Activated CD4-positive, alpha-beta T cell treated with anti-CD3 and anti-CD28 coated beads, Interleukin-2, amount 10 ng/mL, durations not matched to agents 24 days and 14 days (primary cell): Measurements from ENCODE around the gene FAM124A. TPM values are rescaled to one million over a fixed set of nuclear protein-coding genes. Genes with fewer than 3 reads are reported as not detected.

Source experiments
- DNase-seq: peaks from one replicate; pipeline ENCODE4 v3.0.0; 2022
- H3K27ac Mint-ChIP-seq: one replicate; pipeline ENCODE4 v1.8.0; 2022; ENCODE audit warnings: mild to moderate bottlenecking, mixed read lengths
- H3K27me3 Mint-ChIP-seq: one replicate; pipeline ENCODE4 v1.8.0; 2022; ENCODE audit warnings: mixed read lengths
- H3K36me3 Mint-ChIP-seq: one replicate; pipeline ENCODE4 v1.8.0; 2022; ENCODE audit warnings: low read depth, mild to moderate bottlenecking, mixed read lengths
- H3K4me1 Mint-ChIP-seq: one replicate; pipeline ENCODE4 v1.8.0; 2021; ENCODE audit warnings: mixed read lengths
- H3K4me3 Mint-ChIP-seq: one replicate; pipeline ENCODE4 v1.8.0; 2022; ENCODE audit warnings: mild to moderate bottlenecking, moderate library complexity, mixed read lengths
- H3K9me3 Mint-ChIP-seq: one replicate; pipeline ENCODE4 v1.8.0; 2021; ENCODE audit warnings: mixed read lengths
- intact Hi-C: fragments of 100-400 bp; cut with micrococcal nuclease; formaldehyde crosslinking; loops from one replicate; pipeline ENCODE4 v1.15.1; 2023
- total RNA-seq: library from RNA; stranded (reverse); gene quantifications from 2 replicates; pipeline ENCODE4 v1.2.3, GENCODE V29; 2022

Gene FAM124A
- total RNA-seq, 1 donor from 2014 or later, result 0.82 TPM

GRCh38 chr13:51324714-51325420, 102.7 kb downstream of the FAM124A start:
- H3K4me3 Mint-ChIP-seq, result no peak overlapping the region
- H3K27me3 Mint-ChIP-seq, result no peaks in the 10 kb centered on the region
- H3K9me3 Mint-ChIP-seq, result no peaks in the 10 kb centered on the region
- intact Hi-C loops, result no loop called here
- DNase-seq, result no peak
- H3K4me1 Mint-ChIP-seq, result no peaks in the 10 kb centered on the region
- no peak overlapping the region for H3K27ac Mint-ChIP-seq
- no peaks in the 10 kb centered on the region for H3K36me3 Mint-ChIP-seq

GRCh38 chr13:51325837-51326236, 103.6 kb downstream of the FAM124A start:
- no peaks in the 10 kb centered on the region for H3K27me3 Mint-ChIP-seq
- H3K36me3 Mint-ChIP-seq, result no peaks in the 10 kb centered on the region
- H3K4me1 Mint-ChIP-seq, result peaks cover 4% of the 10 kb centered on the region
- no peak for DNase-seq
- intact Hi-C loops, result no loop called here
- no peaks in the 10 kb centered on the region for H3K9me3 Mint-ChIP-seq
- H3K4me3 Mint-ChIP-seq, result no peak overlapping the region
- no peak overlapping the region for H3K27ac Mint-ChIP-seq

DNA sequence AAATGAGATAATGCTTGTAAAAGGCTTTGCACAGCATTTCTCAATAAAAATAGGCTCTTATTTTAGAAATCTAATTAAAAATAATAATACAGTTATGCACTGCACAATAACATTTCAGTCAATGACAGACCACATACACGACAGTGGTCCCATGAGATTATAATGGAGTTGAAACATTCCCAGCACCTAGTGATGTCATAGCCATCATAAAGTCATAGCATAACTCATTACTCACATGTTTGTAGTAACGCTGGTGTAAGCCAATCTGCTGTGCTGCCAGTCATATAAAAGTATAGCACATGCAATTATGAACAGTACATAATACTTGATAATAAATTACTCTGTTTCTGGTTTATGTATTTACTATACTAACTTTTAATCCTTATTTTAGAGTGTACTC, 104.6 kb downstream of the FAM124A start:
- no peak for DNase-seq
- no peaks in the 10 kb centered on the region for H3K36me3 Mint-ChIP-seq
- intact Hi-C loops, result no loop called here

GRCh38 chr13:51327961-51328360, 105.8 kb downstream of the FAM124A start:
- intact Hi-C loops, result no loop called here
- no peak overlapping the region for H3K27ac Mint-ChIP-seq

More for the DNA sequence above, 104.6 kb downstream of the FAM124A start:
- Mint-ChIP-seq H3K4me1 (peaks cover 13% of the 10 kb centered on the region), H3K27me3 (no peaks in the 10 kb centered on the region), H3K27ac (no peak overlapping the region), H3K9me3 (no peaks in the 10 kb centered on the region), H3K4me3 (no peak overlapping the region)

GRCh38 chr13:51328488-51328887, 106.3 kb downstream of the FAM124A start:
- intact Hi-C loops, result no loop called here
- DNase-seq, result no peak
- H3K27me3 Mint-ChIP-seq, result no peaks in the 10 kb centered on the region
- no peak overlapping the region for H3K27ac Mint-ChIP-seq
- no peaks in the 10 kb centered on the region for H3K9me3 Mint-ChIP-seq
- H3K36me3 Mint-ChIP-seq, result no peaks in the 10 kb centered on the region
- H3K4me1 Mint-ChIP-seq, result peaks cover 18% of the 10 kb centered on the region
- H3K4me3 Mint-ChIP-seq, result no peak overlapping the region

More at GRCh38 chr13:51327961-51328360, 105.8 kb downstream of the FAM124A start:
- Mint-ChIP-seq H3K27me3 (no peaks in the 10 kb centered on the region), H3K4me1 (peaks cover 16% of the 10 kb centered on the region), H3K9me3 (no peaks in the 10 kb centered on the region), H3K36me3 (no peaks in the 10 kb centered on the region), H3K4me3 (no peak overlapping the region)
- DNase-seq, result no peak

DNA sequence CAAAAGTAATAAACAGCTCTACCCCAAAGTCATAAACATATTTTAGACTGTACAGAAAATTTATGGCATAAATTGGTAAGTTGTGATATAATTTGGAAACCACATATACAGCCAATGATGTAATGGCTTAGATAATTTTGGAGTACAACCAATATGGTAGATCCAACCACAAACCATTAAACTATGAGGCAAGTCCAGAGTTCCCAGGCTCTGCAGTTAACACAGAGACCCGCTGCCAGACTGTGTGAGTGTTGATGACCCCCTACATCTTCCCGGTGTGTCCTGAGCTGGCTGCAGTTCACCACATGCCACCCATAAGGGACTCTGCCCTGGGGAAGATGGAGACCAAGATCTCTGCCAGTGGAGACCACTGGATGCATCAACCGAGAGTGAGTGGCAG, 107.4 kb downstream of the FAM124A start:
- Mint-ChIP-seq H3K4me1 (peaks cover 18% of the 10 kb centered on the region), H3K9me3 (no peaks in the 10 kb centered on the region), H3K4me3 (no peak overlapping the region), H3K27me3 (no peaks in the 10 kb centered on the region), H3K36me3 (no peaks in the 10 kb centered on the region), H3K27ac (no peak overlapping the region)
- intact Hi-C loops, result loop anchor here (5.0 kb wide), 1 partner anchor 123 kb away; the partner anchor contains the start of gene INTS6
- DNase-seq, result no peak

DNA sequence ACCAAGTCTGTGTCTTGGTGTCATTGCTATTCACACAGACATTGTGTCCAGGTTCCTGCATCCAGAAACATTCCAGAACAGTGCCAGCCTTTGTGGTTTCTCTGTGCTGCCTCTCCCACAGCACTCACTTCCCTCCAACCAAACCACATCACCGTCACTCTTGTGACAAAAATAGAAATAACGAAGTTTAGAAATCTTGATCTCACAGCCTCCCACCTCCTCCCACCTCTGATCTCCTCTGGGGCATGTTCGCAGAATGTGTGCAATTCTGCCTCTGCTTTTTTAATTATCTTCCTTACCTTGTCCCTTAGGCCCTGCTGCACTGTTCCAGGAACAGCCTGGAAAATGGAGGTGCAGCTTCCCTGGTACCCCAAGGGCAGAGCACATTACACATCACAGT, 108.6 kb downstream of the FAM124A start:
- no peak for DNase-seq
- H3K4me3 Mint-ChIP-seq, result peak overlapping the region; percentile 43
- H3K27me3 Mint-ChIP-seq, result no peaks in the 10 kb centered on the region
- H3K27ac Mint-ChIP-seq, result peak overlapping the region; percentile 60
- no peaks in the 10 kb centered on the region for H3K9me3 Mint-ChIP-seq
- H3K4me1 Mint-ChIP-seq, result peaks cover 18% of the 10 kb centered on the region
- H3K36me3 Mint-ChIP-seq, result no peaks in the 10 kb centered on the region
- intact Hi-C loops, result loop anchor here (5.0 kb wide), 1 partner anchor 122 kb away; the partner anchor contains the start of gene INTS6

DNA sequence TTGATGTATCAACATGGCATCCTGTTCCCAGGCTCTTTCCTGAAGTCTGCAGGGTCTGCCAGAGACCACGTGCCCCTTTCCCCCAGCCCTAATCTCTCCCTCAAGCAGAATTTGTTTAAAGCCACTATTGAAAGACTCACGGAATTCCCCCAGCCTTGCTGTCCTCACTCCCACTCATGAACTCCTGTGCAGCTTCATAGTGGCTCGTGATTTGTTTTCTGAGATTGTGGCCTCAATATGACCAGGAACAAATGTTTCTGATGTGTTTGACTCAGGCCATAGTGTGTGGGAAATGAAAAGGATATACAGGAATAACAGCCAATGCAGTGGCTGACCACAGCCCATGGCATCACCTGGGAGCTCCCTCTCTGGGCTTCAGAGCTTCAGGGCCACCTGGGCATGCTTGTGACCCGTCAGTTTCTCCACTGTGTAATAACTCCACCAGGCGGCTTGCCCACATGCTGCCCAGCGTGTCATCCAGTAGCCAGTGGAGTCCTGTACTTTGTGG, 109.2 kb downstream of the FAM124A start:
- H3K4me1 Mint-ChIP-seq, result peaks cover 18% of the 10 kb centered on the region
- no peak for DNase-seq
- peak overlapping the region; percentile 7 for H3K4me3 Mint-ChIP-seq
- H3K27me3 Mint-ChIP-seq, result no peaks in the 10 kb centered on the region
- no peaks in the 10 kb centered on the region for H3K36me3 Mint-ChIP-seq
- peak overlapping the region; percentile 40 for H3K27ac Mint-ChIP-seq
- intact Hi-C loops, result loop anchor here (5.0 kb wide), 1 partner anchor 121 kb away; the partner anchor contains the start of gene INTS6
- no peaks in the 10 kb centered on the region for H3K9me3 Mint-ChIP-seq

DNA sequence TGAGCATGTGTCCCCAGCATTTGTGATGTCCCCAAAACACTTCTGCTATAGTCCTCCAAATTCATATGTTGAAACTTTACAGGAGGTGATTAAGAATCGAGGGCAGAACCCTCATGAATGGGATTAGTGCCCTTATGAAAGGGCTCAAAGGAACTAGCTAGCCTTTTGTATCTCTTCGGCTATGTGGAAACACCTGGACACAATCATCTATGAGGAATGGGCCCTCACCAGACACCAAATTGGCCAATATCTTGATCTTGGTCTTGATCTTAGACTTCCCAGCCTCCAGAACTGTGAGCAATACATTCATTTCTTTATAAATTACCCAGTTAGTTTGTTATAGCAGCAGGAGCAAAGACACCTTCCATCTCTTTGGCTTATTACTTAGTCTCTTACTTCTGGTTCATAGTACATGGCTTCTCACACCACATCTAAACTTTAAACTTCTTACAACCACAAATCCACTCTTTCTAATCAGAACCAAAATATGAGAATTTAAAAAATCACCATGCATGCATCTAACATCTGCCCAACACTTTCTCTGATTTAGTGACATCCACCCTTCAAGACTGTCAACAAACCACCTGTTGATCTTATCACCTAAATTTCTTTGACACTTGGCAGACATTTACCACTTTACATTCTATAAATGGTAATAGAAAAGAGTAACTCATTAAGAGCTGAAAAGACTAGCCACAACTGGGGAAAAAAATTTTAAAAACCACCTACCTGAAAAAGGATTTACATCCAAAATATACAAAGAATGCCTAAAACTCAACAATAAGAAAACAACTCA, 110.6 kb downstream of the FAM124A start:
- Mint-ChIP-seq H3K4me1 (peaks cover 18% of the 10 kb centered on the region), H3K27me3 (no peaks in the 10 kb centered on the region), H3K4me3 (no peak overlapping the region), H3K9me3 (no peaks in the 10 kb centered on the region), H3K27ac (no peak overlapping the region), H3K36me3 (no peaks in the 10 kb centered on the region)
- intact Hi-C loops, result loop anchor here (5.0 kb wide), 1 partner anchor 120 kb away; the partner anchor contains the start of gene INTS6
- no peak for DNase-seq

- no peak overlapping the region for H3K27ac Mint-ChIP-seq
- no peak for DNase-seq
- intact Hi-C loops, result loop anchor here (5.0 kb wide), 1 partner anchor 119 kb away; the partner anchor contains the start of gene INTS6
- H3K27me3 Mint-ChIP-seq, result no peaks in the 10 kb centered on the region
- no peak overlapping the region for H3K4me3 Mint-ChIP-seq
- peaks cover 18% of the 10 kb centered on the region for H3K4me1 Mint-ChIP-seq
- no peaks in the 10 kb centered on the region for H3K36me3 Mint-ChIP-seq
- no peaks in the 10 kb centered on the region for H3K9me3 Mint-ChIP-seq
Observed at GRCh38 chr13:51333421-51333820, 111.2 kb downstream of the FAM124A start.

DNA sequence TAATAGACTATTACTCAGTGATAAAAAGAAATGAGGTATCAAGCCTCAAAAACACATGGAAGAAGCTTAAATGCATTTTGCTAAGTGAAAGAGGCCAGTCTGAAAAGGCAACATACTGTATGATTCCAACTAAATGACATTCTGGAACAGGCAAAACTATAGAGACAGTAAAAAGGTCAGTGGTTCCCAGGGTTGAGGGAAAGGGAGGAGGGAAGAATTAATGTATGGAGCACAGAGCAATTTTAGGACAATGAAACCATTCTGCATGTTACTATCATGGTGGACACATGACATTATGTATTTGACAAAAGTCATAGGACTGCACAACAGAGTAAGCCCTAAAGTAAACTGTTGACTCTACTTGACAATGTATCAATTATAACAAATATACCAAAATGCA, 111.6 kb downstream of the FAM124A start:
- H3K4me3 Mint-ChIP-seq, result no peak overlapping the region
- H3K27ac Mint-ChIP-seq, result no peak overlapping the region
- no peak for DNase-seq
- peaks cover 18% of the 10 kb centered on the region for H3K4me1 Mint-ChIP-seq
- intact Hi-C loops, result loop anchor here (5.0 kb wide), 1 partner anchor 118 kb away; the partner anchor contains the start of gene INTS6
- H3K36me3 Mint-ChIP-seq, result no peaks in the 10 kb centered on the region
- no peaks in the 10 kb centered on the region for H3K27me3 Mint-ChIP-seq
- H3K9me3 Mint-ChIP-seq, result no peaks in the 10 kb centered on the region
